Neural progenitor cell (in vitro differentiated cells): ENCODE data around the gene ABTB1. TPM values are rescaled to one million over a fixed set of nuclear protein-coding genes. Genes with fewer than 3 reads are reported as not detected.

Experiments
- DNase-seq: peaks from one replicate; pipeline ENCODE4 v3.0.0-alpha.2; 2016; ENCODE audit warnings: low spot score
- H2AFZ ChIP-seq: fragments of 200-600 bp; sonication (generic); replicated peaks from 2 replicates; pipeline ENCODE4 v1.6.1; 2016; ENCODE audit warnings: antibody characterized with exemption
- H3F3A ChIP-seq: fragments of 200-600 bp; sonication (generic); 2 replicates; pipeline ENCODE4 v1.6.1; 2016; ENCODE audit warnings: antibody characterized with exemption, low read depth
- H3K27ac ChIP-seq: fragments of 200-600 bp; sonication (generic); 2 replicates; pipeline ENCODE4 v1.5.1; 2016; ENCODE audit warnings: mild to moderate bottlenecking
- H3K27me3 ChIP-seq: fragments of 200-600 bp; sonication (generic); 2 replicates; pipeline ENCODE4 v1.6.1; 2016; ENCODE audit warnings: mild to moderate bottlenecking, moderate library complexity
- H3K36me3 ChIP-seq: fragments of 200-600 bp; sonication (generic); 2 replicates; pipeline ENCODE4 v1.5.1; 2016
- H3K4me1 ChIP-seq: fragments of 200-600 bp; sonication (generic); 2 replicates; pipeline ENCODE4 v1.6.1; 2016; ENCODE audit warnings: mixed run types
- H3K4me2 ChIP-seq: fragments of 200-600 bp; sonication (generic); 2 replicates; pipeline ENCODE4 v1.6.1; 2016
- H3K4me3 ChIP-seq: fragments of 200-600 bp; sonication (generic); 2 replicates; pipeline ENCODE4 v1.5.1; 2016
- H3K79me2 ChIP-seq: fragments of 200-600 bp; sonication (generic); 2 replicates; pipeline ENCODE4 v1.6.1; 2016; ENCODE audit warnings: low read depth
- H3K9ac ChIP-seq: fragments of 200-600 bp; sonication (generic); 2 replicates; pipeline ENCODE4 v1.6.1; 2016
- H3K9me3 ChIP-seq: fragments of 200-600 bp; sonication (generic); 2 replicates; pipeline ENCODE4 v1.5.1; 2016; ENCODE audit warnings: low read depth
- H4K20me1 ChIP-seq: fragments of 200-600 bp; sonication (generic); 2 replicates; pipeline ENCODE4 v1.6.1; 2016; ENCODE audit warnings: low read depth
- H3K27ac Mint-ChIP-seq: 3 replicates; pipeline ENCODE4 v1.8.0; 2021; ENCODE audit warnings: mixed read lengths
- H3K27me3 Mint-ChIP-seq: 2 replicates; pipeline ENCODE4 v1.8.0; 2022; ENCODE audit warnings: low read depth, mild to moderate bottlenecking, inconsistent platforms, moderate library complexity, mixed read lengths; ENCODE audit not compliant: insufficient read depth
- H3K36me3 Mint-ChIP-seq: 3 replicates; pipeline ENCODE4 v1.8.0; 2021; ENCODE audit warnings: mixed read lengths
- H3K4me1 Mint-ChIP-seq: 3 replicates; pipeline ENCODE4 v1.8.0; 2021; ENCODE audit warnings: mixed read lengths
- H3K4me3 Mint-ChIP-seq: 3 replicates; pipeline ENCODE4 v1.8.0; 2021; ENCODE audit warnings: mild to moderate bottlenecking, moderate library complexity, mixed read lengths
- H3K9me3 Mint-ChIP-seq: 3 replicates; pipeline ENCODE4 v1.8.0; 2020; ENCODE audit warnings: mixed read lengths
- CTCF ChIP-seq: fragments of 200-600 bp; sonication (generic); IDR thresholded peaks from 2 replicates; pipeline ENCODE4 v1.5.1; 2017; ENCODE audit warnings: antibody characterized with exemption, mild to moderate bottlenecking
- EZH2 ChIP-seq: fragments of 200-600 bp; sonication (generic); IDR thresholded peaks from 2 replicates; pipeline ENCODE4 v1.6.1; 2017; ENCODE audit warnings: antibody characterized with exemption, mild to moderate bottlenecking, moderate library complexity
- EZH2phosphoT487 ChIP-seq: fragments of 200-600 bp; sonication (generic); IDR thresholded peaks from 2 replicates; pipeline ENCODE4 v1.6.1; 2017; ENCODE audit warnings: antibody characterized with exemption
- total RNA-seq: library from RNA; depleted of rRNA; stranded (reverse); fragments of >200 nt; gene quantifications from 2 replicates; pipeline ENCODE4 v1.2.3, GENCODE V29; 2015; ENCODE audit warnings: low replicate concordance

The ABTB1 gene
- total RNA-seq, 1 donor from 2014 or later = 2.4 TPM

GRCh38 chr3:127656906-127657305 lies 15.8 kb upstream of the ABTB1 start:
- H3K4me1 Mint-ChIP-seq = peaks cover 4% of the 10 kb centered on the region
- TF ChIP-seq CTCF (no peak), EZH2phosphoT487 (no peak)
- Histone ChIP-seq H3K9ac (no peak overlapping the region), H3K27me3 (no peaks in the 10 kb centered on the region), H2AFZ (no peak overlapping the region), H3F3A (no peaks in the 10 kb centered on the region), H4K20me1 (no peaks in the 10 kb centered on the region), H3K79me2 (no peaks in the 10 kb centered on the region), H3K9me3 (no peaks in the 10 kb centered on the region), H3K36me3 (no peaks in the 10 kb centered on the region), H3K4me2 (no peak overlapping the region), H3K4me3 (no peak overlapping the region), H3K27ac (no peak overlapping the region), H3K4me1 (no peaks in the 10 kb centered on the region)
- no peaks in the 10 kb centered on the region for H3K27me3 Mint-ChIP-seq
- no peak for DNase-seq
- peaks cover 10% of the 10 kb centered on the region for H3K36me3 Mint-ChIP-seq
- no peaks in the 10 kb centered on the region for H3K9me3 Mint-ChIP-seq
- H3K4me3 Mint-ChIP-seq = no peak overlapping the region
- no peak overlapping the region for H3K27ac Mint-ChIP-seq

GRCh38 chr3:127658234-127658633 lies 14.5 kb upstream of the ABTB1 start:
- no peaks in the 10 kb centered on the region for H3K4me1 ChIP-seq
- no peaks in the 10 kb centered on the region for H4K20me1 ChIP-seq
- no peaks in the 10 kb centered on the region for H3K27me3 ChIP-seq
- peaks cover 15% of the 10 kb centered on the region for H3K36me3 Mint-ChIP-seq
- H3K79me2 ChIP-seq = no peaks in the 10 kb centered on the region
- no peak overlapping the region for H3K4me3 ChIP-seq
- DNase-seq = no peak
- peaks cover 4% of the 10 kb centered on the region for H3K4me1 Mint-ChIP-seq
- H3K9me3 Mint-ChIP-seq = no peaks in the 10 kb centered on the region
- no peaks in the 10 kb centered on the region for H3K36me3 ChIP-seq
- H2AFZ ChIP-seq = no peak overlapping the region
- no peak overlapping the region for H3K27ac Mint-ChIP-seq
- peaks cover under 1% of the 10 kb centered on the region for H3K27me3 Mint-ChIP-seq
- no peaks in the 10 kb centered on the region for H3F3A ChIP-seq
- no peak overlapping the region for H3K4me2 ChIP-seq
- H3K27ac ChIP-seq = no peak overlapping the region
- H3K4me3 Mint-ChIP-seq = no peak overlapping the region
- no peak for TF ChIP-seq CTCF
- TF ChIP-seq EZH2 = no peak
- TF ChIP-seq EZH2phosphoT487 = no peak
- H3K9ac ChIP-seq = no peak overlapping the region
- H3K9me3 ChIP-seq = no peaks in the 10 kb centered on the region

GRCh38 chr3:127660621-127661251 lies 12.0 kb upstream of the ABTB1 start:
- Histone ChIP-seq H2AFZ (no peak overlapping the region), H3K27me3 (no peaks in the 10 kb centered on the region), H3K9ac (no peak overlapping the region), H3K4me3 (no peak overlapping the region), H3K79me2 (no peaks in the 10 kb centered on the region), H3F3A (no peaks in the 10 kb centered on the region), H3K4me1 (no peaks in the 10 kb centered on the region), H3K36me3 (no peaks in the 10 kb centered on the region), H3K4me2 (no peak overlapping the region), H4K20me1 (no peaks in the 10 kb centered on the region), H3K9me3 (no peaks in the 10 kb centered on the region), H3K27ac (no peak overlapping the region)
- Mint-ChIP-seq H3K4me3 (no peak overlapping the region), H3K4me1 (peaks cover 4% of the 10 kb centered on the region), H3K27ac (no peak overlapping the region), H3K36me3 (peaks cover 31% of the 10 kb centered on the region), H3K27me3 (peaks cover 2% of the 10 kb centered on the region), H3K9me3 (no peaks in the 10 kb centered on the region)
- TF ChIP-seq CTCF (no peak), EZH2 (no peak), EZH2phosphoT487 (no peak)
- no peak for DNase-seq
